OCI-LY7 (cell line): ENCODE results near the gene TRAPPC12. TPM values are rescaled to one million over a fixed set of nuclear protein-coding genes. Genes with fewer than 3 reads are reported as not detected.

Experiments
- BruUV-seq: library from RNA; stranded (reverse); fragments of 400-500 nt; replicated peaks from 2 replicates; lab custom pipeline; 2021; lab: Mats Ljungman, UMichigan
- CTCF ChIA-PET: fragments of 300-600 bp; sonication (Branson Sonifier 250); formaldehyde crosslinking; loops from one replicate; lab custom pipeline; 2022; ENCODE audit warnings: antibody characterized with exemption; ENCODE audit not compliant: unreplicated experiment; lab: Charles Lee
- POLR2A ChIA-PET: fragments of 300-600 bp; sonication (Branson Sonifier 250); formaldehyde crosslinking; loops from one replicate; lab custom pipeline; 2022; ENCODE audit warnings: antibody characterized with exemption; lab: Charles Lee
- DNase-seq: peaks from one replicate; pipeline ENCODE4 v3.0.0-alpha.2; 2015; ENCODE audit warnings: low spot score
- H2AFZ ChIP-seq: fragments of 200-600 bp; sonication (generic), shearing (Covaris generic); 2 replicates; pipeline ENCODE4 v1.6.1; 2014; ENCODE audit warnings: mild to moderate bottlenecking, antibody characterized with exemption, low read length, moderate library complexity
- H3K27ac ChIP-seq: fragments of 200-600 bp; sonication (generic); 2 replicates; pipeline ENCODE4 v1.5.1; 2014; ENCODE audit warnings: mixed run types, low read depth, mild to moderate bottlenecking, moderate library complexity, low read length, inconsistent platforms; ENCODE audit not compliant: poor library complexity, severe bottlenecking
- H3K36me3 ChIP-seq: fragments of 200-600 bp; sonication (generic); 2 replicates; pipeline ENCODE4 v1.6.1; 2014; ENCODE audit warnings: mild to moderate bottlenecking, antibody characterized with exemption, low read length, moderate library complexity, mixed read lengths; ENCODE audit not compliant: insufficient read depth
- H3K4me1 ChIP-seq: fragments of 200-600 bp; sonication (generic); 2 replicates; pipeline ENCODE4 v1.5.1; 2014; ENCODE audit warnings: mild to moderate bottlenecking, low read length; ENCODE audit not compliant: insufficient read depth, poor library complexity, severe bottlenecking
- H3K4me2 ChIP-seq: fragments of 200-600 bp; sonication (generic); 2 replicates; pipeline ENCODE4 v1.6.1; 2014; ENCODE audit warnings: mild to moderate bottlenecking, low read length
- H3K4me3 ChIP-seq: fragments of 200-600 bp; sonication (generic); 2 replicates; pipeline ENCODE4 v1.5.1; 2014; ENCODE audit warnings: mild to moderate bottlenecking, low read depth, low read length; ENCODE audit not compliant: poor library complexity, severe bottlenecking
- H3K79me2 ChIP-seq: fragments of 200-600 bp; sonication (generic); 2 replicates; pipeline ENCODE4 v1.6.1; 2016; ENCODE audit warnings: low read depth, mild to moderate bottlenecking, low read length, moderate library complexity, mixed read lengths; ENCODE audit not compliant: insufficient read depth
- H3K9me2 ChIP-seq: fragments of 200-600 bp; sonication (generic); 2 replicates; pipeline ENCODE4 v1.6.1; 2016; ENCODE audit warnings: mild to moderate bottlenecking, low read length, mixed read lengths; ENCODE audit not compliant: insufficient read depth
- H3K9me3 ChIP-seq: fragments of 200-600 bp; sonication (generic); 2 replicates; pipeline ENCODE4 v1.6.1; 2014; ENCODE audit warnings: mild to moderate bottlenecking, mixed run types, low read length, mixed read lengths
- H4K20me1 ChIP-seq: fragments of 200-600 bp; sonication (generic); 2 replicates; pipeline ENCODE4 v1.6.1; 2014; ENCODE audit warnings: mild to moderate bottlenecking, antibody characterized with exemption, low read length, moderate library complexity, mixed read lengths; ENCODE audit not compliant: insufficient read depth
- CTCF ChIP-seq: fragments of 200-600 bp; sonication (generic); conservative IDR thresholded peaks from 2 replicates; pipeline ENCODE4 v1.5.1; 2014; ENCODE audit warnings: mild to moderate bottlenecking, antibody characterized with exemption, low read length, moderate library complexity, mixed read lengths
- EZH2phosphoT487 ChIP-seq: fragments of 200-600 bp; sonication (generic); IDR thresholded peaks from 2 replicates; pipeline ENCODE4 v1.6.1; 2018; ENCODE audit warnings: low read depth, borderline replicate concordance, mild to moderate bottlenecking, mixed run types, antibody characterized with exemption, low read length, moderate library complexity, mixed read lengths
- intact Hi-C: fragments of 100-400 bp; cut with micrococcal nuclease; formaldehyde crosslinking; loops from one replicate; pipeline ENCODE4 v1.10.0; 2022; ENCODE audit not compliant: unreplicated experiment
- total RNA-seq, 2 experiments: library from RNA; depleted of rRNA in 1 of 2; stranded (reverse); fragments of >200 nt in 1 of 2; shearing (Covaris generic) in 1 of 2; gene quantifications; 2 replicates each; pipeline ENCODE4 v1.2.3, GENCODE V29; 2014 to 2022

TRAPPC12 gene
- total RNA-seq, 2 experiments from 2014 or later: 85.2 to 91.6 TPM

- Histone ChIP-seq H4K20me1 (no peaks in the 10 kb centered on the region), H3K9me2 (no peaks in the 10 kb centered on the region), H3K36me3 (peaks cover 74% of the 10 kb centered on the region), H3K9me3 (peaks cover 15% of the 10 kb centered on the region), H3K4me1 (no peaks in the 10 kb centered on the region), H2AFZ (no peak overlapping the region), H3K4me3 (no peak overlapping the region), H3K4me2 (no peak overlapping the region), H3K27ac (no peak overlapping the region), H3K79me2 (no peaks in the 10 kb centered on the region)
- no peak for DNase-seq
- no TSS peak for BruUV-seq
- CTCF ChIA-PET: no interaction called here
- POLR2A ChIA-PET: interaction anchor here (0.6 to 1.1 kb wide), 2 partner anchors 10 to 28 kb away, joined by 3 read pairs; no protein-coding TSS in a partner anchor
- intact Hi-C loops: no loop called here
- no peak for TF ChIP-seq CTCF
- no peak for TF ChIP-seq EZH2phosphoT487
These were observed 30.7 kb upstream of the TRAPPC12 start for GRCh38 chr2:3348767-3349166.

GRCh38 chr2:3349211-3349693 is 30.2 kb upstream of the TRAPPC12 start:
- no peaks in the 10 kb centered on the region for H4K20me1 ChIP-seq
- no peaks in the 10 kb centered on the region for H3K79me2 ChIP-seq
- no peak overlapping the region for H2AFZ ChIP-seq
- H3K36me3 ChIP-seq: peaks cover 78% of the 10 kb centered on the region
- no peak overlapping the region for H3K4me2 ChIP-seq
- H3K9me3 ChIP-seq: peaks cover 15% of the 10 kb centered on the region
- no peak for TF ChIP-seq CTCF
- TF ChIP-seq EZH2phosphoT487: no peak
- H3K9me2 ChIP-seq: no peaks in the 10 kb centered on the region
- BruUV-seq: no TSS peak
- no peak for DNase-seq
- no peaks in the 10 kb centered on the region for H3K4me1 ChIP-seq
- ChIA-PET CTCF (no interaction called here), POLR2A (interaction anchor here (0.6 to 1.1 kb wide), 2 partner anchors 10 to 27 kb away, joined by 3 read pairs; no protein-coding TSS in a partner anchor)
- H3K27ac ChIP-seq: no peak overlapping the region
- intact Hi-C loops: no loop called here
- H3K4me3 ChIP-seq: no peak overlapping the region

- POLR2A ChIA-PET: no interaction called here
These were observed 24.5 kb upstream of the TRAPPC12 start for GRCh38 chr2:3354986-3355385.

More at GRCh38 chr2:3354986-3355385, 24.5 kb upstream of the TRAPPC12 start:
- DNase-seq: no peak
- H3K9me3 ChIP-seq: peaks cover 15% of the 10 kb centered on the region
- BruUV-seq: no TSS peak
- H3K4me3 ChIP-seq: no peak overlapping the region
- peaks cover 16% of the 10 kb centered on the region for H3K4me1 ChIP-seq
- H2AFZ ChIP-seq: no peak overlapping the region
- peaks cover 68% of the 10 kb centered on the region for H3K36me3 ChIP-seq
- no peak overlapping the region for H3K27ac ChIP-seq
- intact Hi-C loops: no loop called here
- TF ChIP-seq EZH2phosphoT487 (no peak), CTCF (no peak)
- CTCF ChIA-PET: no interaction called here
- H4K20me1 ChIP-seq: peaks cover 3% of the 10 kb centered on the region; the same call in 1 of the 2 replicates
- H3K79me2 ChIP-seq: peaks cover 43% of the 10 kb centered on the region; the same call in 1 of the 2 replicates
- no peak overlapping the region for H3K4me2 ChIP-seq
- no peaks in the 10 kb centered on the region for H3K9me2 ChIP-seq
